ENCODE results near the gene OR8K1. TPM values are rescaled to one million over a fixed set of nuclear protein-coding genes. Genes with fewer than 3 reads are reported as not detected.

OR8K1 gene
- total RNA-seq, 1 donor = not detected

- DNase-seq (ENCODE audit: low read depth) = no peak
- H3K4me3 ChIP-seq (ENCODE audit: low read depth, low read length) = no peak within 1 kb of the TSS
- TF ChIP-seq CTCF (IDR thresholded peaks at IDR 0.05; ENCODE audit: insufficient read depth, low read length) = no peak
Measured at GRCh38 chr11:56353991-56354390, 8.2 kb downstream of the OR8K1 start, which contains the start of gene OR8J1. TSS of gene OR8J1 (plus strand) at chr11:56354291. CDS start at chr11:56360247, 5,956 bp downstream.

- no peak within 1 kb of the TSS for H3K4me3 ChIP-seq (ENCODE audit: low read depth, low read length)
- no peak for DNase-seq (ENCODE audit: low read depth)
- no peak for TF ChIP-seq CTCF (IDR thresholded peaks at IDR 0.05; ENCODE audit: insufficient read depth, low read length)
Measured at GRCh38 chr11:56375324-56375723, 29.5 kb downstream of the OR8K1 start, which contains the start of gene OR8U1. TSS of gene OR8U1 (plus strand) at chr11:56375624. CDS start at chr11:56375624, 0 bp downstream.

GRCh38 chr11:56380120-56380519 is 34.3 kb downstream of the OR8K1 start:
- no peak for DNase-seq (ENCODE audit: low read depth)
- no peak for TF ChIP-seq CTCF (IDR thresholded peaks at IDR 0.05; ENCODE audit: insufficient read depth, low read length)
- H3K4me3 ChIP-seq (ENCODE audit: low read depth, low read length) = no peak overlapping the region

GRCh38 chr11:56394381-56394780 is 48.5 kb downstream of the OR8K1 start:
- no peak overlapping the region for H3K4me3 ChIP-seq (ENCODE audit: low read depth, low read length)
- DNase-seq (ENCODE audit: low read depth) = no peak
- TF ChIP-seq CTCF (IDR thresholded peaks at IDR 0.05; ENCODE audit: insufficient read depth, low read length) = no peak

- no peak for DNase-seq (ENCODE audit: low read depth)
- TF ChIP-seq CTCF (IDR thresholded peaks at IDR 0.05; ENCODE audit: insufficient read depth, low read length) = no peak
- no peak overlapping the region for H3K4me3 ChIP-seq (ENCODE audit: low read depth, low read length)
Measured at GRCh38 chr11:56396047-56396446, 50.2 kb downstream of the OR8K1 start.

Other genes with a start within 250 kb of the OR8K1 start
- not detected in 2 replicates for gene OR8H2, start 242.4 kb upstream of the OR8K1 start, total RNA-seq (ENCODE audit: low replicate concordance)
- not detected in 2 replicates for gene OR8H3, start 223.7 kb upstream of the OR8K1 start, total RNA-seq (ENCODE audit: low replicate concordance)
- not detected in 2 replicates for gene OR8J3, start 205.8 kb upstream of the OR8K1 start, total RNA-seq (ENCODE audit: low replicate concordance)
- gene OR8K5, start 185.7 kb upstream of the OR8K1 start, total RNA-seq (ENCODE audit: low replicate concordance) = not detected in 2 replicates
- not detected in 2 replicates for gene OR5J2, start 169.4 kb upstream of the OR8K1 start, total RNA-seq (ENCODE audit: low replicate concordance)
- gene OR5T2, start 111.8 kb upstream of the OR8K1 start, total RNA-seq (ENCODE audit: low replicate concordance) = not detected in 2 replicates
- gene OR5T3, start 93.8 kb upstream of the OR8K1 start, total RNA-seq (ENCODE audit: low replicate concordance) = not detected in 2 replicates
- gene OR5T1, start 71.9 kb upstream of the OR8K1 start, total RNA-seq (ENCODE audit: low replicate concordance) = not detected in 2 replicates
- gene OR8H1, start 53.8 kb upstream of the OR8K1 start, total RNA-seq (ENCODE audit: low replicate concordance) = not detected in 2 replicates
- gene OR8K3, start 30.9 kb upstream of the OR8K1 start, total RNA-seq (ENCODE audit: low replicate concordance) = not detected in 2 replicates
- gene OR8J1, start 8.3 kb downstream of the OR8K1 start, total RNA-seq (ENCODE audit: low replicate concordance) = not detected in 2 replicates
- gene OR8U1, start 29.6 kb downstream of the OR8K1 start, total RNA-seq (ENCODE audit: low replicate concordance) = not detected in 2 replicates
- gene OR5AL1, start 66.7 kb downstream of the OR8K1 start, total RNA-seq (ENCODE audit: low replicate concordance) = not detected in 2 replicates
- gene OR5M3, start 127.3 kb downstream of the OR8K1 start, total RNA-seq (ENCODE audit: low replicate concordance) = not detected in 2 replicates
- gene OR5M8, start 145.3 kb downstream of the OR8K1 start, total RNA-seq (ENCODE audit: low replicate concordance) = not detected in 2 replicates
- gene OR5M11, start 197.2 kb downstream of the OR8K1 start, total RNA-seq (ENCODE audit: low replicate concordance) = not detected in 2 replicates
- gene OR5M10, start 231.7 kb downstream of the OR8K1 start, total RNA-seq (ENCODE audit: low replicate concordance) = not detected in 2 replicates

Measured in fibroblast of the aortic adventitia (primary cell).